Choroid plexus epithelial cell (primary cell): ENCODE results near the gene ENOX2.

Experiments used
- DNase-seq: peaks from one replicate; pipeline ENCODE4 v3.0.0-alpha.2; 2010; ENCODE audit warnings: low read depth
- H3K4me3 ChIP-seq: 2 replicates; pipeline ENCODE4 v1.5.1; 2011; ENCODE audit warnings: low read depth, mild to moderate bottlenecking, control low read depth, low read length, moderate library complexity
- CTCF ChIP-seq: conservative IDR thresholded peaks from 2 replicates; pipeline ENCODE4 v1.5.1; 2011; ENCODE audit warnings: low read depth, mild to moderate bottlenecking, control low read depth, inconsistent platforms, low read length, moderate library complexity

Gene ENOX2

GRCh38 chrX:130672214-130672613 lies 230.8 kb downstream of the ENOX2 start:
- no peak for TF ChIP-seq CTCF
- H3K4me3 ChIP-seq, result no peak overlapping the region
- no peak for DNase-seq

- DNase-seq, result peak; percentile 59
- no peak overlapping the region for H3K4me3 ChIP-seq
- no peak for TF ChIP-seq CTCF
Observed at GRCh38 chrX:130669233-130669632, 233.8 kb downstream of the ENOX2 start.

GRCh38 chrX:130665263-130665662 lies 237.7 kb downstream of the ENOX2 start:
- TF ChIP-seq CTCF, result no peak

GRCh38 chrX:130658310-130658709 lies 244.7 kb downstream of the ENOX2 start:
- TF ChIP-seq CTCF, result no peak
- H3K4me3 ChIP-seq, result no peak overlapping the region
- DNase-seq, result no peak

More at GRCh38 chrX:130665263-130665662, 237.7 kb downstream of the ENOX2 start:
- no peak for DNase-seq
- no peak overlapping the region for H3K4me3 ChIP-seq

- no peak overlapping the region for H3K4me3 ChIP-seq
- TF ChIP-seq CTCF, result no peak
- peak; percentile 16 for DNase-seq
Observed at GRCh38 chrX:130654409-130654950, 248.5 kb downstream of the ENOX2 start.

- no peak for TF ChIP-seq CTCF
- no peak overlapping the region for H3K4me3 ChIP-seq
- no peak for DNase-seq
Observed at GRCh38 chrX:130652824-130653578, 250.0 kb downstream of the ENOX2 start.

GRCh38 chrX:130649738-130650137 lies 253.3 kb downstream of the ENOX2 start:
- TF ChIP-seq CTCF, result no peak
- no peak for DNase-seq
- no peak overlapping the region for H3K4me3 ChIP-seq
